ENCODE results near the gene SPATA2L. TPM values are rescaled to one million over a fixed set of nuclear protein-coding genes. Genes with fewer than 3 reads are reported as not detected.

SPATA2L gene
- total and polyA plus RNA-seq, 2 of the 13 experiments (the other 11 are each of a cell fraction or from before 2014, with no cell fraction given) = 9.1 to 20.7 TPM

GRCh38 chr16:89687092-89687940 is 14.2 kb downstream of the SPATA2L start (continued):
- TF ChIP-seq ARID5B (CRISPR knock-in tag; IDR thresholded peaks at IDR 0.05) = peak; percentile 91
- peak; percentile 96 for TF ChIP-seq ZNF546 (CRISPR knock-in tag; conservative IDR thresholded peaks at IDR 0.05)
- TF ChIP-seq ZNF704 (CRISPR knock-in tag; IDR thresholded peaks at IDR 0.05; ENCODE audit: borderline replicate concordance) = peak; percentile 97; the same call in 1 of the 2 replicates
- TF ChIP-seq CEBPB (IDR thresholded peaks at IDR 0.05; ENCODE audit: borderline replicate concordance, low read depth, low read length) = no peak
- TF ChIP-seq ZNF616 (CRISPR knock-in tag; IDR thresholded peaks at IDR 0.05; ENCODE audit: low read depth) = peak; percentile 97
- TF ChIP-seq STAT5B (CRISPR knock-in tag; IDR thresholded peaks at IDR 0.05) = 0 out of 2 replicates have a peak, but pooled peaks have one; percentile 18
- TF ChIP-seq ZNF777 (CRISPR knock-in tag; IDR thresholded peaks at IDR 0.05) = peak; percentile 65
- TF ChIP-seq FOXM1 (CRISPR knock-in tag; IDR thresholded peaks at IDR 0.05) = peak; percentile 87
- TF ChIP-seq CBFB (CRISPR knock-in tag; IDR thresholded peaks at IDR 0.05) = peak; percentile 71; the same call in 1 of the 2 replicates
- peak; percentile 80; the same call in 1 of the 2 replicates for TF ChIP-seq ZBTB33 (CRISPR knock-in tag; IDR thresholded peaks at IDR 0.05)
- TF ChIP-seq BCLAF1 (IDR thresholded peaks at IDR 0.05) = no peak
- no peak for TF ChIP-seq ARNT (IDR thresholded peaks at IDR 0.05)
- TF ChIP-seq MAZ (IDR thresholded peaks at IDR 0.05; ENCODE audit: borderline replicate concordance, low read depth, low read length) = peak; percentile 93
- peak; percentile 90 for TF ChIP-seq MAZ (CRISPR knock-in tag; IDR thresholded peaks at IDR 0.05; ENCODE audit: low read depth)
- TF ChIP-seq HDAC2 (CRISPR knock-in tag; IDR thresholded peaks at IDR 0.05) = peak; percentile 96
- peak; percentile 95 for TF ChIP-seq ISL2 (CRISPR knock-in tag; IDR thresholded peaks at IDR 0.05)
- TF ChIP-seq ASH2L (IDR thresholded peaks at IDR 0.05; ENCODE audit: insufficient read length, low read depth, low read length) = peak; percentile 94
- TF ChIP-seq ZNF34 (CRISPR knock-in tag; IDR thresholded peaks at IDR 0.05; ENCODE audit: borderline replicate concordance) = 0 out of 2 replicates have a peak, but pooled peaks have one; percentile 41
- peak; percentile 94 for TF ChIP-seq SKI (IDR thresholded peaks at IDR 0.05; ENCODE audit: partially characterized antibody)
